Endodermal cell (in vitro differentiated cells): ENCODE measurements around the gene IFI27. TPM values are rescaled to one million over a fixed set of nuclear protein-coding genes. Genes with fewer than 3 reads are reported as not detected.

Experiments
- DNase-seq: peaks from one replicate; pipeline ENCODE4 v3.0.0-alpha.2; 2017
- H3K27ac ChIP-seq: 2 replicates; pipeline ENCODE4 v1.5.1; 2013; ENCODE audit warnings: mild to moderate bottlenecking, low read depth, low read length, moderate library complexity
- H3K27me3 ChIP-seq: 2 replicates; pipeline ENCODE4 v1.6.1; 2013; ENCODE audit warnings: mild to moderate bottlenecking, low read length, moderate library complexity; ENCODE audit not compliant: insufficient read depth, control insufficient read depth, poor library complexity, severe bottlenecking
- H3K36me3 ChIP-seq: 2 replicates; pipeline ENCODE4 v1.7.0; 2013; ENCODE audit warnings: mild to moderate bottlenecking, low read length, moderate library complexity; ENCODE audit not compliant: control insufficient read depth, insufficient read depth
- H3K4me1 ChIP-seq: one replicate; pipeline ENCODE4 v1.7.0; 2013; ENCODE audit warnings: low read length; ENCODE audit not compliant: control insufficient read depth, insufficient read depth
- H3K4me3 ChIP-seq: 2 replicates; pipeline ENCODE4 v1.5.1; 2013; ENCODE audit warnings: mild to moderate bottlenecking, low read length, moderate library complexity
- H3K9ac ChIP-seq: 2 replicates; pipeline ENCODE4 v1.6.1; 2013; ENCODE audit warnings: mild to moderate bottlenecking, low read length, moderate library complexity; ENCODE audit not compliant: poor library complexity, severe bottlenecking; ENCODE audit errors: extremely low read depth
- H3K9me3 ChIP-seq: 2 replicates; pipeline ENCODE4 v1.6.1; 2013; ENCODE audit warnings: mild to moderate bottlenecking, low read length, moderate library complexity; ENCODE audit not compliant: control insufficient read depth
- H3K27ac Mint-ChIP-seq: 2 replicates; pipeline ENCODE4 v1.8.0; 2020; ENCODE audit warnings: mixed read lengths
- H3K27me3 Mint-ChIP-seq: 2 replicates; pipeline ENCODE4 v1.8.0; 2021; ENCODE audit warnings: mild to moderate bottlenecking, mixed read lengths; ENCODE audit not compliant: insufficient read depth
- H3K36me3 Mint-ChIP-seq: 2 replicates; pipeline ENCODE4 v1.8.0; 2020; ENCODE audit warnings: low read depth, mixed read lengths
- H3K4me1 Mint-ChIP-seq: 2 replicates; pipeline ENCODE4 v1.8.0; 2020; ENCODE audit warnings: mixed read lengths
- H3K4me3 Mint-ChIP-seq: 2 replicates; pipeline ENCODE4 v1.8.0; 2020; ENCODE audit warnings: mild to moderate bottlenecking, moderate library complexity, mixed read lengths
- H3K9me3 Mint-ChIP-seq: 2 replicates; pipeline ENCODE4 v1.8.0; 2020; ENCODE audit warnings: mild to moderate bottlenecking, mixed read lengths
- CTCF ChIP-seq: fragments of 200-600 bp; sonication (generic); conservative IDR thresholded peaks from 2 replicates; pipeline ENCODE4 v1.5.0; 2021; ENCODE audit warnings: antibody characterized with exemption, mild to moderate bottlenecking
- WGBS, 2 experiments: methylation state at CpG; one replicate each; pipeline versions ENCODE4 v1.1.5 to v1.1.7; 2013; ENCODE audit warnings: missing lambda C conversion rate in 2 of 2, mixed read lengths in 1 of 2; ENCODE audit not compliant: insufficient coverage in 1 of 2, insufficient read length in 1 of 2; 5-methylcytosine and 5-hydroxymethylcytosine counted together
- total RNA-seq, 2 donors: library from RNA; stranded (reverse); fragmentation: NEBNext Ultra II Directional in 1 of 2; extraction: Animal tissue kit (Norgen Biotek cat#: 25700) in 1 of 2; gene quantifications; 2 replicates in 1 of 2; 3 replicates in 1 of 2; pipeline ENCODE4 v1.2.1, GENCODE V29; 2021

IFI27 gene
- total RNA-seq, 2 donors from 2014 or later = 1.9 to 9.0 TPM

- Mint-ChIP-seq H3K27me3 (no peaks in the 10 kb centered on the region), H3K36me3 (peaks cover 18% of the 10 kb centered on the region), H3K9me3 (no peaks in the 10 kb centered on the region), H3K27ac (no peak overlapping the region), H3K4me1 (peaks cover 7% of the 10 kb centered on the region), H3K4me3 (no peak overlapping the region)
- Histone ChIP-seq H3K36me3 (no peaks in the 10 kb centered on the region), H3K27ac (no peak overlapping the region), H3K9me3 (no peaks in the 10 kb centered on the region), H3K4me1 (no peaks in the 10 kb centered on the region), H3K27me3 (no peaks in the 10 kb centered on the region), H3K9ac (no peak overlapping the region), H3K4me3 (no peak overlapping the region)
- DNase-seq = peak; percentile 28
- WGBS, 2 experiments = 91 to 92% methylated on average over 8 to 9 of the region's 10 CpGs
- no peak for TF ChIP-seq CTCF
These were observed 12.1 kb upstream of the IFI27 start for GRCh38 chr14:94098326-94098992.

- 96 to 98% methylated on average over 5 to 6 of the region's 6 CpGs for WGBS, 2 experiments
- no peak overlapping the region for H3K4me3 ChIP-seq
- Mint-ChIP-seq H3K27me3 (no peaks in the 10 kb centered on the region), H3K9me3 (no peaks in the 10 kb centered on the region), H3K36me3 (peaks cover 18% of the 10 kb centered on the region), H3K4me1 (peaks cover 4% of the 10 kb centered on the region), H3K27ac (no peak overlapping the region), H3K4me3 (no peak overlapping the region)
- no peaks in the 10 kb centered on the region for H3K9me3 ChIP-seq
- no peak overlapping the region for H3K9ac ChIP-seq
- no peak overlapping the region for H3K27ac ChIP-seq
- TF ChIP-seq CTCF = no peak
- no peaks in the 10 kb centered on the region for H3K4me1 ChIP-seq
- H3K36me3 ChIP-seq = no peaks in the 10 kb centered on the region
- no peaks in the 10 kb centered on the region for H3K27me3 ChIP-seq
- peak; percentile 22 for DNase-seq
These were observed 11.5 kb upstream of the IFI27 start for GRCh38 chr14:94099006-94099405.

GRCh38 chr14:94100847-94101246 is 9.7 kb upstream of the IFI27 start:
- DNase-seq = no peak
- Histone ChIP-seq H3K27me3 (no peaks in the 10 kb centered on the region), H3K4me1 (no peaks in the 10 kb centered on the region), H3K4me3 (no peak overlapping the region), H3K36me3 (no peaks in the 10 kb centered on the region), H3K27ac (no peak overlapping the region), H3K9me3 (no peaks in the 10 kb centered on the region), H3K9ac (no peak overlapping the region)
- Mint-ChIP-seq H3K27ac (no peak overlapping the region), H3K4me3 (no peak overlapping the region), H3K4me1 (peaks cover 4% of the 10 kb centered on the region), H3K27me3 (no peaks in the 10 kb centered on the region), H3K9me3 (no peaks in the 10 kb centered on the region), H3K36me3 (peaks cover 18% of the 10 kb centered on the region)
- WGBS, 2 experiments = 83 to 90% methylated on average over 3 to 4 of the region's 4 CpGs
- TF ChIP-seq CTCF = no peak
